ENCODE data around the gene PPP6R2.
"Not testable (repeated sequence)": the region's sequence is repeated elsewhere in the genome, so short reads cannot be mapped to it uniquely, and the experiment has no call there.

PPP6R2 gene

GRCh38 chr22:50318698-50319411 is 24.3 kb upstream of the PPP6R2 start:
- no peak for DNase-seq

DNA sequence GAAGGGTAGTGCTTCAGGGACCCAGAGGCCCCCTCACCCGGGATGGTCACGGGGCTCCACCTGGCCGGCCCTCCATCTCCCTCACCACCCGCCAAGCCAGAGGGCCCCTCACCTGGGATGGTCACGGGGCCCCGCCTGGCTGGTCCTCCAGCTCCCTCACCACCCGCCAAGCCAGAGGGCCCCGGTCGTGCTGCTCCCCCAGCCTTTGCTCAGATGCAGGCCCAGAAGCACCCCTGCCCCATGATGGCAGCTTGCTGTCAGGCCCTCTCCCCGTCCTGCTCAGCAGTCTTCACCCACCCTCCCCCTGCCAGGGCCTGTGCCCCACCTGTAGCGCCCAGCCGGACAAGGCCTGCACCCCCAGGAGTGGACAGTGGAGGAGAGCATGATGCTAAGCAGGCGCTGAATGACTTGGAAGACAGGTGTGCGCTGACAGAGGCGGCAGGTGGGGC is 23.6 kb upstream of the PPP6R2 start:
- DNase-seq = no peak

- no peak for DNase-seq
These were observed 23.0 kb upstream of the PPP6R2 start for GRCh38 chr22:50320116-50320515.

DNA sequence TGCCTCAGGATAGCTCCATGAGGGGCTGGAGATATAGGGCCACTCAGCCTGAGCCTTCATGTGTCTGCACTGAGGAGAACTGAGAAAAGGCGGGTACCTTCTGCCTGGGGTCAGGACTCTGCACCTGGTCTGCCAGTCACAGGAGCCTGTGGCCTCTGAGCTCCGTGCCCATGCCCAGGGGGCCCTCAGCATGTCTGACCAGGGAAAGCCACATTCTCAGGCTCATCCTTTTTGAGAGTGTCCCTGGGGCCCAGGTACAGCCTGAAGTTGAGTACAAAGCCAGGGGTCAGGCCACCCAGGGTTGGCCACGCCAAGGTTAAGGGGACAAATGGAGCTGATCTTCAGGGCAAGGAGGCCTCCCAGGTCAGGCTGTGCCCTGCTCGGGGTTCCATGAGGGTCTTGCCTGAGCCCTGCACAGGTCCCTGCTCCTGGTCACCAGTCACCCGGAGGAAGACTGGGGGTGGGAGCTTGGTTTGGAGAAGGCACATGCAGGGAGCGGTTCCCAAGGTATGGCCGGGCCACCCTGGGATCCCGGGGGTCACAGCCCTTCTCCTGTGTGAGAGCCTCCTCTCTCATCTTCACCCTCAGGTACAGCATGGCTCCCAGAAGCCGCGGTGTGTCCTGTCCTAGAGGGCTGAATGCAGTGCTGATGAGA is 22.3 kb upstream of the PPP6R2 start:
- no peak for DNase-seq

- not testable (repeated sequence) for DNase-seq
These were observed 20.6 kb upstream of the PPP6R2 start for GRCh38 chr22:50322382-50323104.

- no peak for DNase-seq
These were observed 19.2 kb upstream of the PPP6R2 start for GRCh38 chr22:50323900-50324299.

GRCh38 chr22:50325444-50326224 is 17.5 kb upstream of the PPP6R2 start:
- no peak for DNase-seq

DNA sequence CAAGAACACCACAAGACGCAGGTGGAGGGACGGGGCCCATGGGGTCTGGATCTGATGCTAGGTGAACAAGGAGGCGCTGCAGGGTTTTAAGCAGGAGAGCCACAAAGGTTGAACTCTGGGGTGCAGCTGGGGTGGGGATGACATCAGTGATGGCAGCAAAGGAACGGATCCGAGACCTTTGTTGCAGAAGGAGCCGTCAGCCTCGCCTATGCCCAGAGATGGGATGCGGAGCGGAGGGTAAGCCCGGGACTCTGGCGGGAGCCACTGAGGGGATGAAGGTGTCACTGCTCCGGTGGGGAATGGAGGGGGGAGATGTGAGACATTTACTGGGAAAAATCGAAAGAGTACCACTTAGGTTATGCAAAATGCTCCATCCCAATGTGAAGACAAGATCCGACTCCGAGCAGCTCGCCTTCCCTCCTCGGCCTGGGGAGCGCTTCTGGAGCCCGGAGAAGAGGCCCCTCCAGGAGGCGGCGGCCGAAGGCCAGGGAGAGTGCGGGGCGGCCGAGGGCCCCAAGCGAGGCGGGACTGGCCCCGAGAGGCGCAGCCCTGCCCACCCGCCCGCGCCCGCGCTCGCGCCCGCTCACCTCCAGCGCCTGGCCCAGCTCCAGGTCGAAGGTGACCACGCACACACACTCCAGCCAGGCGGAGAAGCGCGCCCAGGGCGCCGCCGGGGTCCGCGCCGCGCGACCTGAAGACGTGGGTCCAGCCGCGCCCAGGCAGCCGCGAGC is 16.7 kb upstream of the PPP6R2 start:
- no peak for DNase-seq

DNA sequence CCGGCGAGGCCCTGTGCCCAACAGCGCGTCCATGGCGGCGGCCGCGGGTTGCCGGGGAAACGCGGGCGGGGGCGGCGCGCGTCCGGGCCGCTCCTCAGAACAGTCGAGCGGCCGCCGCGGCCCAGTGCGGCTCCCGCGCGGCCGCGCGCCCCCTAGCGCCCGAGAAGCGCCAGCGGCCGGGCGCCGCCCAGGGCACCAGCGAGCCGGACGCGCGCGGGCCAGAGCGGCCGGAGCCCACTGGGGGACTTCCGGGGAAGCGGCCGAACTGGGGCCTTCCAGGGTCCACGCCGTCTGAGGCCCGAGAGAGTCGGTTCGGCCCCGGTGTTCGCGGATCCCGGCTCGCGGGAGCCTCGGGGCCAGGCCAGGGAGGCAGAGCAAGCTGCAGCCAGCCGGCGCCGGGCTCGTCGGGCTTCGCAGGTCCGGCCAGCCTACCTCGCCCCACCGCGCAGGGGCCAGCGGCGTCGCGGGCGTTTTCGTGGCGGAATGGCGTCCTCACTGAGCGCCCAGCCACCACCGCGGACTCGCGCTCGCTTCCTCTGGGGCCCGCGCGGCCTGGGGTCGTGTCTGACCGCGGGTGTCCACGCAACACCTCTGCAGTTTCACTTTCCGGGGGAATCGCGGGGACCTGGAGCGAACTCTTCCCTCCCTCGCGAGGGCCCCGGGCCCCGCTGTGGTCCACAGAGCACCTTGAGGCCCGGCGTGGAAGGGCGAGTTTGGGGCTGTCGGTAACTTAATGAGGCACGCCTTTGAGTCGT is 16.0 kb upstream of the PPP6R2 start, which contains the start of gene DENND6B:
Gene DENND6B, minus strand, starts transcription at position 57 of the 755 bp plus-strand sequence. Its CDS starts 24 bp downstream, at position 33.
- DNase-seq = peak; percentile 64

GRCh38 chr22:50327711-50328019 is 15.5 kb upstream of the PPP6R2 start:
- no peak for DNase-seq

DNA sequence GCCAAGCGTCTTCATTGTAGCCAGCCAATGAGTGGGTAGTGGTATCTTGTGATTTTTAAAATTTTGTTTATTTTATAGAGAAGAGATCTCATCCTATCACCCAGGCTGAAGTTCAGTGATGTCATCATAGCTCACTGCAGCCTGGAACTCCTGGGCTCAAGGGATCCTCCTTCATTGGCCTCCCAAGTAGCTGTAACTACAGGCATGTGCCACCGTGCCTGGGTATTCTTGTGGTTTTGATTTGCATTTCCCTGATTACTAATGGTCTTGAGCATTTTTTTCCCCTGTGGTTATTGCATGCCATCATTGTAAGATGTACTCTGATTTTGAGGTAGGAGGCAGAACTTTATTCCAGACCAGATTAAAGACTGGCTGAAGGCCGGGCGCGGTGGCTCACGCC is 13.9 kb upstream of the PPP6R2 start:
- no peak for DNase-seq

GRCh38 chr22:50334433-50334832 is 8.7 kb upstream of the PPP6R2 start:
- not testable (repeated sequence) for DNase-seq

DNA sequence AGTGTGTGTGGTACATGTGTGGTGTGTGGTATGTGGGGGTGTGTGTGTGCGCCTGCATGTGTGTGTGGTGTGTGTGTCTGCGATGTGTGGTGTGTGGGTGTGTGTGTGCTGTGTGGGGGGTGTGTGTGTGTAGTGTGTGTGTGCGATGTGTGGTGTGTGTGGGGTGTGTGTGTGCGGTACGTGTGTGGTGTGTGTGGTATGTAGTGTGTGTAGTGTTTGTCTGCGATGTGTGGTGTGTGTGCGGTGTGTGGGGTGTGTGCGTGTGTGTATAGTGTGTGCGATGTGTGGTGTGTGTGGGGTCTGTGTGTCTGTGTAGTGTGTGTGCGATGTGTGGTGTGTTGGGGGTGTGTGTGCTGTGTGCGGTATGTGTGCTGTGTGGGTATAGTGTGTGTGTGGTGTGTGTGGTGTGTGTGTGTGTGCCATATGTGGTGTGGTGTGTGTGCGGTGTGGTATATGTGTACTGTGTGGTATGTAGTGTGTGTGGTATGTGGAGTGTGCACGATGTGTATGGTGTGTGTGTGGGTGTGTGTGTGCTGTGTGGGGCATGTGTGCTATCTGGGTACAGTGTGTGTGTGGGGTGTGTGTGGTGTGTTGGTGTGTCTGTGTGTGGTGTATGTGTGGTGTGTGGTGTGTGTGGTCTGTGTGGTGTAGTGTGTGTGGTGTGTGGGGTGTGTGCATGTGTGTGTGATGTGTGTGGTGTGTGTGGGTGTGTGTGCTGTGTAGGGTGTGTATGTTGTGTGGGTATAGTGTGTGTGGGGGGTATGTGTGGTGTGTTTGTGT is 5.7 kb upstream of the PPP6R2 start:
- no peak for DNase-seq

- DNase-seq = no peak
These were observed 5.0 kb upstream of the PPP6R2 start for GRCh38 chr22:50338042-50338573.

DNA sequence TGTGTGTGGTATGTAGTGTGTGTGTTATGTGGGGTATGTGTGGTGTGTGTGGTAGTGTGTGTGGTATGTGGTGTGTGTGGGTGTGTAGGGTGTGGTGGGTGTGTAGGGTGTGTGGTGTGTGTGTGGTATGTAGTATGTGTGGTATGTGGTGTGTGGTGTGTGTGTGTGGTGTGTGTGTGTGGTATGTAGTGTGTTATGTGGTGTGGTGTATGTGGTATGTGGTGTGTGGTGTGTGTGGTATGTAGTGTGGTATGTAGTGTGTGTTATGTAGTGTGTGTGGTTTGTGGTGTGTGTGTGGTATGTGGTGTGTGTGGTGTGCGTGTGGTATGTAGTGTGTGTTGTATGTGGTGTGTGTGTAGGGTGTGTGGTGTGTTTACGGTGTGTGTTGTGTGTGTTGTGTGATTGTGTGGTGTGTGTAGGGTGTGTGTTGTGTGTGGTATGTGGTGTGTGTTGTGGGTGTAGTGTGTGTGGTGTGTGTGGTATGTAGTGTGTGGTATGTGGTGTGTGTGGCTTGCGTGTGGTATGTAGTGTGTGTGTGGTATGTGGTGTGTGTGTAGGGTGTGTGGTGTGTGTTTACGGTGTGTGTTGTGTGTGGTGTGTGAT is 4.2 kb upstream of the PPP6R2 start:
- no peak for DNase-seq

GRCh38 chr22:50339945-50340879 is 2.9 kb upstream of the PPP6R2 start:
- DNase-seq = no peak

GRCh38 chr22:50341977-50342650 is 1.0 kb upstream of the PPP6R2 start:
- DNase-seq = peak; percentile 38

- no peak for DNase-seq
These were observed 411 bp downstream of the PPP6R2 start for GRCh38 chr22:50343541-50343935.

All from NCI-H774 (cell line).